IMR-90 (cell line): ENCODE results near the gene SKA2. TPM values are rescaled to one million over a fixed set of nuclear protein-coding genes. Genes with fewer than 3 reads are reported as not detected.

Experiments used
- ATAC-seq: fragments of 200-7000 bp; cut with Tn5 transposase; 2 replicates; pipeline ENCODE4 v1.9.1; 2020; ENCODE audit warnings: low read depth, mild to moderate bottlenecking, moderate library complexity
- BruUV-seq: library from RNA; stranded (reverse); fragments of 400-500 nt; replicated peaks from 2 replicates; lab custom pipeline; 2021; lab: Mats Ljungman, UMichigan
- CTCF ChIA-PET: fragments of 300-600 bp; formaldehyde crosslinking; extraction: SDS; loops from one replicate; lab custom pipeline; 2021; ENCODE audit warnings: antibody characterized with exemption; lab: Yijun Ruan, JAX
- POLR2A ChIA-PET: fragments of 300-600 bp; sonication (Branson Sonifier 250); formaldehyde crosslinking; loops from one replicate; lab custom pipeline; 2022; ENCODE audit warnings: antibody characterized with exemption; ENCODE audit not compliant: unreplicated experiment; lab: Charles Lee
- DNase-seq: peaks from one replicate; pipeline ENCODE4 v3.0.0; 2013
- H2AFZ ChIP-seq: replicated peaks from 2 replicates; pipeline ENCODE3; 2013; ENCODE audit warnings: low read length, mild to moderate bottlenecking; ENCODE audit not compliant: poor library complexity
- H2AK5ac ChIP-seq: 2 replicates; pipeline ENCODE4 v1.6.1; 2013; ENCODE audit warnings: low read depth, low read length, inconsistent platforms
- H2AK9ac ChIP-seq: replicated peaks from 2 replicates; pipeline ENCODE3; 2013; ENCODE audit warnings: mild to moderate bottlenecking, low read depth, low read length, moderate library complexity; ENCODE audit not compliant: poor library complexity
- H2BK120ac ChIP-seq: 2 replicates; pipeline ENCODE4 v1.6.1; 2013; ENCODE audit warnings: low read depth, low read length, inconsistent platforms
- H2BK15ac ChIP-seq: 3 replicates; pipeline ENCODE4 v1.6.1; 2013; ENCODE audit warnings: low read depth, low read length, inconsistent platforms
- H2BK20ac ChIP-seq: 2 replicates; pipeline ENCODE4 v1.6.1; 2013; ENCODE audit warnings: low read depth, mild to moderate bottlenecking, inconsistent platforms, low read length, moderate library complexity
- H2BK5ac ChIP-seq: 2 replicates; pipeline ENCODE4 v1.6.1; 2013; ENCODE audit warnings: mild to moderate bottlenecking, low read depth, low read length, inconsistent platforms; ENCODE audit not compliant: poor library complexity, severe bottlenecking
- H3K14ac ChIP-seq: replicated peaks from 2 replicates; pipeline ENCODE4 v1.6.1; 2013; ENCODE audit warnings: low read depth, low read length, inconsistent platforms
- H3K18ac ChIP-seq: 2 replicates; pipeline ENCODE4 v1.6.1; 2013; ENCODE audit warnings: low read depth, low read length, control low read depth
- H3K23ac ChIP-seq: 2 replicates; pipeline ENCODE4 v1.6.1; 2013; ENCODE audit warnings: low read depth, low read length, inconsistent platforms
- H3K27ac ChIP-seq: 2 replicates; pipeline ENCODE4 v1.5.1; 2013; ENCODE audit warnings: mild to moderate bottlenecking, control low read depth, low read length; ENCODE audit not compliant: insufficient read depth
- H3K27me3 ChIP-seq: 2 replicates; pipeline ENCODE4 v1.6.1; 2013; ENCODE audit warnings: low read length; ENCODE audit not compliant: control insufficient read depth, insufficient read depth
- H3K36me3 ChIP-seq: 2 replicates; pipeline ENCODE4 v1.6.1; 2013; ENCODE audit warnings: low read length, mixed read lengths; ENCODE audit not compliant: control insufficient read depth, insufficient read depth
- H3K4ac ChIP-seq: 2 replicates; pipeline ENCODE4 v1.6.1; 2013; ENCODE audit warnings: low read depth, low read length, inconsistent platforms
- H3K4me1 ChIP-seq: 2 replicates; pipeline ENCODE4 v1.6.1; 2013; ENCODE audit warnings: low read length, mixed read lengths; ENCODE audit not compliant: control insufficient read depth, insufficient read depth
- H3K4me2 ChIP-seq: 2 replicates; pipeline ENCODE4 v1.6.1; 2013; ENCODE audit warnings: low read depth, mild to moderate bottlenecking, control low read depth, low read length, moderate library complexity
- H3K4me3 ChIP-seq: 2 replicates; pipeline ENCODE4 v1.5.1; 2013; ENCODE audit warnings: low read depth, mild to moderate bottlenecking, control low read depth, low read length, moderate library complexity; ENCODE audit not compliant: insufficient read depth
- H3K56ac ChIP-seq: 2 replicates; pipeline ENCODE4 v1.6.1; 2013; ENCODE audit warnings: low read length, inconsistent platforms; ENCODE audit not compliant: insufficient read depth; ENCODE audit errors: extremely low read depth
- H3K79me1 ChIP-seq, 2 experiments: 2 replicates each; pipeline ENCODE4 v1.6.1; 2013; ENCODE audit warnings: low read length in 2 of 2, inconsistent platforms in 1 of 2, low read depth in 1 of 2
- H3K9ac ChIP-seq: 2 replicates; pipeline ENCODE4 v1.6.1; 2013; ENCODE audit warnings: low read depth, low read length, control low read depth
- H3K9me1 ChIP-seq: 2 replicates; pipeline ENCODE4 v1.6.1; 2013; ENCODE audit warnings: low read length, inconsistent platforms; ENCODE audit not compliant: insufficient read depth
- H3K9me3 ChIP-seq: 2 replicates; pipeline ENCODE4 v1.6.1; 2013; ENCODE audit warnings: low read length; ENCODE audit not compliant: control insufficient read depth, insufficient read depth
- H4K20me1 ChIP-seq: 2 replicates; pipeline ENCODE4 v1.6.1; 2013; ENCODE audit warnings: low read length, inconsistent platforms; ENCODE audit not compliant: insufficient read depth
- H4K5ac ChIP-seq: 2 replicates; pipeline ENCODE4 v1.6.1; 2013; ENCODE audit warnings: mild to moderate bottlenecking, low read depth, low read length, control low read depth
- H4K8ac ChIP-seq, 2 experiments: 2 replicates each; pipeline ENCODE4 v1.6.1; 2013; ENCODE audit warnings: low read depth in 2 of 2, low read length in 2 of 2, control low read depth in 1 of 2, inconsistent platforms in 1 of 2
- H4K91ac ChIP-seq: 2 replicates; pipeline ENCODE4 v1.6.1; 2013; ENCODE audit warnings: low read depth, low read length, inconsistent platforms; ENCODE audit not compliant: insufficient read depth
- BHLHE40 ChIP-seq: fragments of 150-350 bp; IDR thresholded peaks from 2 replicates; pipeline ENCODE4 v1.6.1; 2016; ENCODE audit warnings: mild to moderate bottlenecking, low read depth, low read length
- CEBPB ChIP-seq: IDR thresholded peaks from 2 replicates; pipeline ENCODE4 v1.6.1; 2012; ENCODE audit warnings: low read depth, low read length, improper control_type of control experiment
- CHD1 ChIP-seq: IDR thresholded peaks from 2 replicates; pipeline ENCODE4 v1.6.1; 2012; ENCODE audit warnings: low read depth, low read length, improper control_type of control experiment
- CTCF ChIP-seq: conservative IDR thresholded peaks from 2 replicates; pipeline ENCODE4 v1.5.1; 2012; ENCODE audit warnings: mild to moderate bottlenecking, low read depth, low read length, improper control_type of control experiment
- ELK1 ChIP-seq: fragments of 150-350 bp; IDR thresholded peaks from 2 replicates; pipeline ENCODE4 v1.6.1; 2016; ENCODE audit warnings: low read depth, mild to moderate bottlenecking, low read length, moderate library complexity, borderline replicate concordance
- MAFK ChIP-seq: IDR thresholded peaks from 2 replicates; pipeline ENCODE4 v1.6.1; 2012; ENCODE audit warnings: low read depth, low read length, improper control_type of control experiment
- MXI1 ChIP-seq: IDR thresholded peaks from 2 replicates; pipeline ENCODE4 v1.6.1; 2012; ENCODE audit warnings: low read depth, mild to moderate bottlenecking, low read length, moderate library complexity, borderline replicate concordance
- NFE2L2 ChIP-seq: fragments of 150-350 bp; IDR thresholded peaks from 2 replicates; pipeline ENCODE4 v1.6.1; 2016; ENCODE audit warnings: low read depth, mild to moderate bottlenecking, low read length
- RCOR1 ChIP-seq: IDR thresholded peaks from 2 replicates; pipeline ENCODE4 v1.6.1; 2012; ENCODE audit warnings: mild to moderate bottlenecking, low read length, improper control_type of control experiment; ENCODE audit not compliant: insufficient replicate concordance
- RFX5 ChIP-seq: IDR thresholded peaks from 2 replicates; pipeline ENCODE4 v1.8.0; 2012; ENCODE audit warnings: low read depth, mild to moderate bottlenecking, low read length, moderate library complexity
- SMC3 ChIP-seq: fragments of 150-350 bp; IDR thresholded peaks from 2 replicates; pipeline ENCODE4 v1.6.1; 2016; ENCODE audit warnings: low read depth, mild to moderate bottlenecking, antibody characterized with exemption, low read length, moderate library complexity
- USF2 ChIP-seq: fragments of 150-350 bp; IDR thresholded peaks from 2 replicates; pipeline ENCODE4 v1.6.1; 2017; ENCODE audit warnings: mild to moderate bottlenecking, antibody characterized with exemption, low read length, low read depth
- WGBS, 2 experiments: methylation state at CpG; one replicate each; pipeline versions ENCODE4 v1.1.5 to v1.1.7; 2013; ENCODE audit warnings: missing lambda C conversion rate in 2 of 2; ENCODE audit not compliant: insufficient read length in 1 of 2; ENCODE audit errors: extremely low coverage in 2 of 2; 5-methylcytosine and 5-hydroxymethylcytosine counted together
- dilution Hi-C: fragments of 300-500 bp; cut with HindIII; formaldehyde crosslinking; loops from one replicate; pipeline ENCODE4 v1.14.3; 2018; ENCODE audit warnings: low sequenced_read_pairs; ENCODE audit not compliant: unreplicated experiment
- in situ Hi-C: fragments of 300-500 bp; cut with MboI; formaldehyde crosslinking; loops from 3 replicates; pipeline ENCODE4 v1.14.3; 2019; ENCODE audit warnings: low sequenced_read_pairs, inconsistent platforms, mixed read lengths
- intact Hi-C: fragments of 100-400 bp; cut with micrococcal nuclease; formaldehyde crosslinking; loops from 2 replicates; pipeline ENCODE4 v1.10.0; 2022
- polyA plus RNA-seq, 3 experiments: library from polyadenylated mRNA; depleted of rRNA; stranded (reverse); fragments of >200 nt; gene quantifications; 2 replicates each; pipeline ENCODE4 v1.2.3, GENCODE V29; 2012; ENCODE audit warnings: low replicate concordance in 1 of 3
- total RNA-seq: library from RNA; depleted of rRNA; stranded (reverse); fragments of >200 nt; gene quantifications from 2 replicates; pipeline ENCODE4 v1.2.3, GENCODE V29; 2012

SKA2 gene
- total and polyA plus RNA-seq, 2 of the 4 experiments (the other 2 are of a cell fraction), result 30.4 to 38.7 TPM

GRCh38 chr17:59106463-59107305, 48.3 kb downstream of the SKA2 start, which contains the start of gene TRIM37:
Gene TRIM37, minus strand, starts transcription at chr17:59106880. Its CDS starts 419 bp downstream, at chr17:59106461.
- in situ Hi-C loops, result no loop called here
- Histone ChIP-seq H2BK5ac (peak within 1 kb of the TSS; percentile 27), H3K9me1 (no peaks in the 10 kb centered on the region), H3K36me3 (no peaks in the 10 kb centered on the region), H3K27me3 (no peaks in the 10 kb centered on the region), H3K18ac (peak within 1 kb of the TSS; percentile 7; the same call in 1 of the 2 replicates), H3K23ac (peak within 1 kb of the TSS; percentile 77), H4K91ac (peak within 1 kb of the TSS; percentile 35; the same call in 1 of the 2 replicates), H4K5ac (peak within 1 kb of the TSS; percentile 2; the same call in 1 of the 2 replicates), H2BK20ac (no peak within 1 kb of the TSS; the same call in 1 of the 2 replicates), H2BK15ac (no peak within 1 kb of the TSS), H2AK9ac (peak within 1 kb of the TSS; percentile 88), H3K56ac (peak within 1 kb of the TSS; percentile 57), H2BK120ac (peak within 1 kb of the TSS; percentile 28; the same call in 1 of the 2 replicates), H3K4me3 (peak within 1 kb of the TSS; percentile 64), H3K4me2 (peak within 1 kb of the TSS; percentile 80), H4K20me1 (no peaks in the 10 kb centered on the region; the same call in 1 of the 2 replicates), H3K27ac (peak within 1 kb of the TSS; percentile 44), H3K79me1 (peaks cover 9 to 32% of the 10 kb centered on the region in 2 experiments; a peak in 3 of 4 replicates), H2AFZ (peak within 1 kb of the TSS; percentile 92), H4K8ac (peak within 1 kb of the TSS; percentile 40 to 58; a peak in 3 of 4 replicates), H3K9me3 (no peaks in the 10 kb centered on the region), H3K4me1 (no peaks in the 10 kb centered on the region), H3K14ac (peak within 1 kb of the TSS; percentile 57), H2AK5ac (peak within 1 kb of the TSS; percentile 59; the same call in 1 of the 2 replicates), H3K9ac (peak within 1 kb of the TSS; percentile 69), H3K4ac (peak within 1 kb of the TSS; percentile 61)
- POLR2A ChIA-PET, result interaction anchor here (0.6 to 0.9 kb wide), 3 partner anchors 14 to 45 kb away, joined by 3 to 7 read pairs (median 3); no protein-coding TSS in a partner anchor
- dilution Hi-C loops, result no loop called here
- ATAC-seq, result peak; percentile 97
- CTCF ChIA-PET, result interaction anchor here (1.2 kb wide), 1 partner anchor 14 kb away, joined by 3 read pairs; no protein-coding TSS in a partner anchor
- BruUV-seq, result no TSS peak
- WGBS, 2 experiments, result 0% methylated on average over 30 of the region's 89 CpGs; no CpG with 5 or more reads in 1 of the 2 experiments
- intact Hi-C loops, result loop anchor here (1.0 kb wide), 1 partner anchor 49 kb away; the partner anchor contains the start of genes PRR11 and SKA2
- peak; percentile 99 for DNase-seq
- peak; percentile 14 for TF ChIP-seq RCOR1
- no peak for TF ChIP-seq RFX5
- TF ChIP-seq CHD1, result no peak
- peak; percentile 98 for TF ChIP-seq USF2
- no peak for TF ChIP-seq CEBPB
- no peak for TF ChIP-seq ELK1
- no peak for TF ChIP-seq CTCF
- peak; percentile 4; the same call in 1 of the 2 replicates for TF ChIP-seq SMC3
- TF ChIP-seq MAFK, result no peak
- TF ChIP-seq MXI1, result peak; percentile 97
- peak; percentile 52; the same call in 1 of the 2 replicates for TF ChIP-seq BHLHE40
- no peak for TF ChIP-seq NFE2L2
